Panc1 (cell line): ENCODE measurements around the gene EIF3L. TPM values are rescaled to one million over a fixed set of nuclear protein-coding genes. Genes with fewer than 3 reads are reported as not detected.

Experiments
- ATAC-seq: fragments of 200-7000 bp; cut with Tn5 transposase; 2 replicates; pipeline ENCODE4 v1.9.1; 2020; ENCODE audit warnings: mild to moderate bottlenecking, moderate library complexity
- BruUV-seq: library from RNA; stranded (reverse); fragments of 400-500 nt; replicated peaks from 2 replicates; lab custom pipeline; 2021; lab: Mats Ljungman, UMichigan
- CTCF ChIA-PET: fragments of 300-600 bp; sonication (Branson Sonifier 250); formaldehyde crosslinking; loops from one replicate; lab custom pipeline; 2022; ENCODE audit warnings: antibody characterized with exemption; lab: Charles Lee
- POLR2A ChIA-PET: fragments of 300-600 bp; sonication (Branson Sonifier 250); formaldehyde crosslinking; loops from one replicate; lab custom pipeline; 2022; ENCODE audit warnings: antibody characterized with exemption; lab: Charles Lee
- DNase-seq: peaks from one replicate; pipeline ENCODE4 v3.0.0-alpha.2; 2010; ENCODE audit warnings: low read depth, low spot score
- H3K27ac ChIP-seq: 2 replicates; pipeline ENCODE4 v1.5.1; 2011; ENCODE audit warnings: mild to moderate bottlenecking, low read length, inconsistent platforms
- H3K27me3 ChIP-seq: fragments of 200-500 bp; sonication (Bioruptor generic); 2 replicates; pipeline ENCODE4 v1.6.0; 2014; ENCODE audit warnings: low read length, inconsistent platforms; ENCODE audit not compliant: control insufficient read depth, insufficient read depth
- H3K36me3 ChIP-seq: fragments of 200-500 bp; sonication (Bioruptor generic); 2 replicates; pipeline ENCODE4 v1.5.1; 2014; ENCODE audit warnings: inconsistent platforms, mild to moderate bottlenecking, low read length, moderate library complexity; ENCODE audit not compliant: control insufficient read depth, insufficient read depth
- H3K4me1 ChIP-seq: 2 replicates; pipeline ENCODE4 v1.5.1; 2011; ENCODE audit warnings: inconsistent platforms, mild to moderate bottlenecking, low read length, moderate library complexity; ENCODE audit not compliant: control insufficient read depth, insufficient read depth
- H3K4me3 ChIP-seq, 2 experiments: 2 replicates each; pipeline ENCODE4 v1.5.1; 2011 to 2012; ENCODE audit warnings: low read depth in 2 of 2, low read length in 2 of 2, mild to moderate bottlenecking in 2 of 2, inconsistent platforms in 1 of 2, moderate library complexity in 1 of 2
- H3K9me3 ChIP-seq: fragments of 200-500 bp; sonication (Bioruptor generic); 2 replicates; pipeline ENCODE4 v1.5.1; 2014; ENCODE audit warnings: low read depth, mild to moderate bottlenecking, inconsistent platforms, low read length, moderate library complexity; ENCODE audit not compliant: control insufficient read depth, insufficient read depth
- POLR2AphosphoS5 ChIP-seq: IDR thresholded peaks from 2 replicates; pipeline ENCODE4 v1.6.1; 2012; ENCODE audit warnings: mild to moderate bottlenecking, low read depth, low read length, moderate library complexity
- SIN3A ChIP-seq: IDR thresholded peaks from 2 replicates; pipeline ENCODE4 v1.6.1; 2012; ENCODE audit warnings: low read depth, mild to moderate bottlenecking, low read length, moderate library complexity, borderline replicate concordance; ENCODE audit not compliant: insufficient read depth
- TCF7L2 ChIP-seq: IDR thresholded peaks from 2 replicates; pipeline ENCODE4 v1.6.1; 2011; ENCODE audit warnings: mild to moderate bottlenecking, low read depth, low read length, inconsistent platforms
- in situ Hi-C: cut with HindIII; loops from 2 replicates; pipeline ENCODE4 v1.10.0; 2016; ENCODE audit warnings: low sequenced_read_pairs, low pct_unique_long_range_greater_than_20kb
- intact Hi-C: fragments of 100-400 bp; cut with micrococcal nuclease; formaldehyde crosslinking; loops from one replicate; pipeline ENCODE4 v1.10.0; 2022; ENCODE audit not compliant: unreplicated experiment
- total RNA-seq: library from RNA; stranded (reverse); gene quantifications from one replicate; pipeline ENCODE4 v1.2.1, GENCODE V29; 2021; ENCODE audit not compliant: unreplicated experiment
- TF ChIP-seq, protein P1 (sequence below): fragments of 450-650 bp; IDR thresholded peaks from 2 replicates; pipeline ENCODE4 v1.5.1; 2017; ENCODE audit warnings: mild to moderate bottlenecking
- TF ChIP-seq, protein P2 (sequence below), 2 experiments: IDR thresholded peaks; 2 replicates each; pipeline ENCODE4 v1.6.1; 2011 to 2012; ENCODE audit warnings: low read depth in 2 of 2, control low read depth in 1 of 2, low read length in 1 of 2, mild to moderate bottlenecking in 1 of 2, moderate library complexity in 1 of 2; ENCODE audit not compliant: insufficient read depth in 1 of 2

EIF3L gene
- total RNA-seq, 1 experiment from 2014 or later = 211 TPM

DNA sequence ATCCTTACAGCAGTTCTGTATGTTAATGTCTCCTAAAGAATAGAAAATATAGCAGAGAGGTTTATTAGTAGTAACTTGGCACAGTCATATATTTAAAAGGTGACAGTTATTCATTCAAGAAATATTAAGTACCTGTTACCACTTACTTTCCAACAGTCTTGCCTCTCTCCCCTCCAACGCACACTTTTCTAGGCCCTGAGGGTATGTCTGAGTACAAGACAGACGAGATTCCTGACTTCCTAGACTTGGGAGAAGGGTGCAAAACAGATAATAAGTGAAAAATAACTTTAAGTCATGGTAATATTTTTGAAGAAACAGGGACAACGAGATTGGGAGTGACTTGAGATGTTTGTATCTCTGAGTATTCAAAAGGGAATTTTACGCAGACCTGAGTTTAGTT, 1.6 kb downstream of the EIF3L start:
- Histone ChIP-seq H3K4me3 (0 out of 4 replicates have a peak overlapping the region, but pooled peaks of 1 of the 2 experiments have one; percentile 99), H3K27me3 (no peaks in the 10 kb centered on the region), H3K9me3 (no peaks in the 10 kb centered on the region), H3K36me3 (peaks cover 21% of the 10 kb centered on the region), H3K4me1 (0 out of 2 replicates have a peak, but pooled peaks cover 3% of the 10 kb centered on the region), H3K27ac (no peak overlapping the region)
- CTCF ChIA-PET = no interaction called here
- TF ChIP-seq POLR2AphosphoS5 (no peak), SIN3A (no peak), TCF7L2 (no peak)
- TF ChIP-seq, protein P1, sequence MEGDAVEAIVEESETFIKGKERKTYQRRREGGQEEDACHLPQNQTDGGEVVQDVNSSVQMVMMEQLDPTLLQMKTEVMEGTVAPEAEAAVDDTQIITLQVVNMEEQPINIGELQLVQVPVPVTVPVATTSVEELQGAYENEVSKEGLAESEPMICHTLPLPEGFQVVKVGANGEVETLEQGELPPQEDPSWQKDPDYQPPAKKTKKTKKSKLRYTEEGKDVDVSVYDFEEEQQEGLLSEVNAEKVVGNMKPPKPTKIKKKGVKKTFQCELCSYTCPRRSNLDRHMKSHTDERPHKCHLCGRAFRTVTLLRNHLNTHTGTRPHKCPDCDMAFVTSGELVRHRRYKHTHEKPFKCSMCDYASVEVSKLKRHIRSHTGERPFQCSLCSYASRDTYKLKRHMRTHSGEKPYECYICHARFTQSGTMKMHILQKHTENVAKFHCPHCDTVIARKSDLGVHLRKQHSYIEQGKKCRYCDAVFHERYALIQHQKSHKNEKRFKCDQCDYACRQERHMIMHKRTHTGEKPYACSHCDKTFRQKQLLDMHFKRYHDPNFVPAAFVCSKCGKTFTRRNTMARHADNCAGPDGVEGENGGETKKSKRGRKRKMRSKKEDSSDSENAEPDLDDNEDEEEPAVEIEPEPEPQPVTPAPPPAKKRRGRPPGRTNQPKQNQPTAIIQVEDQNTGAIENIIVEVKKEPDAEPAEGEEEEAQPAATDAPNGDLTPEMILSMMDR = no peak
- TF ChIP-seq, protein P2, sequence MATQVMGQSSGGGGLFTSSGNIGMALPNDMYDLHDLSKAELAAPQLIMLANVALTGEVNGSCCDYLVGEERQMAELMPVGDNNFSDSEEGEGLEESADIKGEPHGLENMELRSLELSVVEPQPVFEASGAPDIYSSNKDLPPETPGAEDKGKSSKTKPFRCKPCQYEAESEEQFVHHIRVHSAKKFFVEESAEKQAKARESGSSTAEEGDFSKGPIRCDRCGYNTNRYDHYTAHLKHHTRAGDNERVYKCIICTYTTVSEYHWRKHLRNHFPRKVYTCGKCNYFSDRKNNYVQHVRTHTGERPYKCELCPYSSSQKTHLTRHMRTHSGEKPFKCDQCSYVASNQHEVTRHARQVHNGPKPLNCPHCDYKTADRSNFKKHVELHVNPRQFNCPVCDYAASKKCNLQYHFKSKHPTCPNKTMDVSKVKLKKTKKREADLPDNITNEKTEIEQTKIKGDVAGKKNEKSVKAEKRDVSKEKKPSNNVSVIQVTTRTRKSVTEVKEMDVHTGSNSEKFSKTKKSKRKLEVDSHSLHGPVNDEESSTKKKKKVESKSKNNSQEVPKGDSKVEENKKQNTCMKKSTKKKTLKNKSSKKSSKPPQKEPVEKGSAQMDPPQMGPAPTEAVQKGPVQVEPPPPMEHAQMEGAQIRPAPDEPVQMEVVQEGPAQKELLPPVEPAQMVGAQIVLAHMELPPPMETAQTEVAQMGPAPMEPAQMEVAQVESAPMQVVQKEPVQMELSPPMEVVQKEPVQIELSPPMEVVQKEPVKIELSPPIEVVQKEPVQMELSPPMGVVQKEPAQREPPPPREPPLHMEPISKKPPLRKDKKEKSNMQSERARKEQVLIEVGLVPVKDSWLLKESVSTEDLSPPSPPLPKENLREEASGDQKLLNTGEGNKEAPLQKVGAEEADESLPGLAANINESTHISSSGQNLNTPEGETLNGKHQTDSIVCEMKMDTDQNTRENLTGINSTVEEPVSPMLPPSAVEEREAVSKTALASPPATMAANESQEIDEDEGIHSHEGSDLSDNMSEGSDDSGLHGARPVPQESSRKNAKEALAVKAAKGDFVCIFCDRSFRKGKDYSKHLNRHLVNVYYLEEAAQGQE (IDR thresholded peaks at IDR 0.05; ENCODE audit: insufficient read depth in 1 of 2, low read depth in 2 of 2, low read length in 1 of 2) = no peak
- TSS peak; percentile 58 for BruUV-seq
- ATAC-seq (no peak), DNase-seq (no peak)
- POLR2A ChIA-PET = no interaction called here
- in situ Hi-C loops = no loop called here
- intact Hi-C loops = no loop called here

DNA sequence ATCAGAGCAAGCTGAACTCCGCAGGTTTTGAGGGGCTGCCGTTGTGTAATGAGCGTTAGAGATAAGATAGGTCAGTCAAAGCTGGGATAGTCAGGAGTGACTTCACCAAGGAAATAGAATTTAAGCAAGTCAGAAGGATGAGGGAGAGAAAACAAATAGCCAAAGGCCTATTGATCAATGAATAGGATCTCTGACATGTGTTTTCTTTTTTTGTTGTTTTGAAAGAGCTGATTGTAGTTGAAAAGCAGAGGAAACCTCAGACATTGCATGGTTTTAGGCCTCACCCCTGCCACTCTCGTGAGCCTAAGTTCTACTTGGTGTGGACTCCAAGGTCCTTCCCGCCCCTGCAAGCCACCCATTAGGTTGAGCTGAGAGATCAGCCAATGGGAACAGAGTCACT, 3.2 kb downstream of the EIF3L start:
- no peak for DNase-seq
- intact Hi-C loops (no loop called here), in situ Hi-C loops (no loop called here)
- H3K36me3 ChIP-seq = peaks cover 21% of the 10 kb centered on the region
- H3K4me1 ChIP-seq = 0 out of 2 replicates have a peak, but pooled peaks cover 3% of the 10 kb centered on the region
- POLR2A ChIA-PET = no interaction called here
- TF ChIP-seq TCF7L2 (no peak), POLR2AphosphoS5 (no peak), SIN3A (no peak)
- TF ChIP-seq, protein P1 = no peak
- TF ChIP-seq, protein P2 (IDR thresholded peaks at IDR 0.05; ENCODE audit: insufficient read depth in 1 of 2, low read depth in 2 of 2, low read length in 1 of 2) = no peak
- no peaks in the 10 kb centered on the region for H3K27me3 ChIP-seq
- CTCF ChIA-PET = no interaction called here
- H3K9me3 ChIP-seq = no peaks in the 10 kb centered on the region
- no peak overlapping the region for H3K4me3 ChIP-seq
- H3K27ac ChIP-seq = no peak overlapping the region
- no TSS peak for BruUV-seq
- ATAC-seq = no peak
